HepG2 (cell line): Measurements from ENCODE around the gene HIPK2. TPM values are rescaled to one million over a fixed set of nuclear protein-coding genes. Genes with fewer than 3 reads are reported as not detected.

Experiments used
- HDAC1 ChIP-seq: sonication (generic); formaldehyde crosslinking; IDR thresholded peaks from 2 replicates; pipeline ENCODE4 v1.5.1; 2020; ENCODE audit warnings: mild to moderate bottlenecking, missing genetic modification reagents
- RAD51 ChIP-seq: fragments of 450-650 bp; IDR thresholded peaks from 2 replicates; pipeline ENCODE4 v1.6.1; 2016; ENCODE audit warnings: borderline replicate concordance
- SCMH1 ChIP-seq: sonication (generic); formaldehyde crosslinking; IDR thresholded peaks from 2 replicates; pipeline ENCODE4 v1.9.0; 2021; ENCODE audit warnings: missing genetic modification reagents, mild to moderate bottlenecking, borderline replicate concordance
- TEAD2 ChIP-seq: sonication (generic); formaldehyde crosslinking; IDR thresholded peaks from 2 replicates; pipeline ENCODE4 v1.9.0; 2021; ENCODE audit warnings: missing genetic modification reagents
- ZIK1 ChIP-seq: sonication (generic); formaldehyde crosslinking; IDR thresholded peaks from 2 replicates; pipeline ENCODE4 v1.5.0; 2020; ENCODE audit warnings: mild to moderate bottlenecking, low read depth, missing genetic modification reagents, borderline replicate concordance
- ZNF224 ChIP-seq: sonication (generic); formaldehyde crosslinking; IDR thresholded peaks from 2 replicates; pipeline ENCODE4 v1.5.0; 2020; ENCODE audit warnings: mild to moderate bottlenecking, missing genetic modification reagents
- ZNF703 ChIP-seq: sonication (generic); formaldehyde crosslinking; IDR thresholded peaks from 2 replicates; pipeline ENCODE4 v1.5.1; 2020; ENCODE audit warnings: missing genetic modification reagents, mild to moderate bottlenecking, moderate library complexity, borderline replicate concordance
- ZNF709 ChIP-seq: sonication (generic); formaldehyde crosslinking; IDR thresholded peaks from 2 replicates; pipeline ENCODE4 v1.5.0; 2020; ENCODE audit warnings: mild to moderate bottlenecking, missing genetic modification reagents
- polyA plus RNA-seq, 8 experiments: library from polyadenylated mRNA; depleted of rRNA in 3 of 8; stranded (reverse) in 7 of 8; unstranded in 1 of 8; fragments of >200 nt; fragmentation: Illumina TruSeq in 4 of 8; extraction: Trizol in 4 of 8; gene quantifications; 2 replicates each; pipeline versions ENCODE4 v1.2.1 to v1.2.3, GENCODE V29; 2011 to 2016; ENCODE audit warnings: low read depth in 4 of 8, missing spikeins in 1 of 8, mixed read lengths in 1 of 8; ENCODE audit not compliant: insufficient read depth in 1 of 8
- total RNA-seq, 5 experiments: library from RNA; depleted of rRNA; stranded (reverse); fragments of >200 nt; fragmentation: Illumina TruSeq; extraction: Trizol; gene quantifications; 2 replicates each; pipeline ENCODE4 v1.2.3, GENCODE V29; 2016; ENCODE audit warnings: low read depth in 1 of 5
- TF ChIP-seq, protein P1 (sequence below): sonication (generic); formaldehyde crosslinking; IDR thresholded peaks from 2 replicates; pipeline ENCODE4 v1.4.0; 2020; ENCODE audit warnings: mild to moderate bottlenecking, missing genetic modification reagents, borderline replicate concordance
- TF ChIP-seq, protein P2 (sequence below): sonication (generic); formaldehyde crosslinking; IDR thresholded peaks from 2 replicates; pipeline ENCODE4 v1.8.0; 2022; ENCODE audit warnings: mild to moderate bottlenecking, missing genetic modification reagents; ENCODE audit not compliant: insufficient replicate concordance
- TF ChIP-seq, protein P3 (sequence below): sonication (generic); formaldehyde crosslinking; conservative IDR thresholded peaks from 2 replicates; pipeline ENCODE4 v1.8.0; 2022; ENCODE audit warnings: mild to moderate bottlenecking, moderate library complexity, missing genetic modification reagents
- TF ChIP-seq, protein P4 (sequence below): conservative IDR thresholded peaks from 2 replicates; pipeline ENCODE4 v1.6.1; 2018; ENCODE audit warnings: missing genetic modification reagents

HIPK2 gene
- total and polyA plus RNA-seq, 2 of the 13 experiments (the other 11 are each of a cell fraction or from before 2014, with no cell fraction given) = 14.4 to 20.2 TPM

DNA sequence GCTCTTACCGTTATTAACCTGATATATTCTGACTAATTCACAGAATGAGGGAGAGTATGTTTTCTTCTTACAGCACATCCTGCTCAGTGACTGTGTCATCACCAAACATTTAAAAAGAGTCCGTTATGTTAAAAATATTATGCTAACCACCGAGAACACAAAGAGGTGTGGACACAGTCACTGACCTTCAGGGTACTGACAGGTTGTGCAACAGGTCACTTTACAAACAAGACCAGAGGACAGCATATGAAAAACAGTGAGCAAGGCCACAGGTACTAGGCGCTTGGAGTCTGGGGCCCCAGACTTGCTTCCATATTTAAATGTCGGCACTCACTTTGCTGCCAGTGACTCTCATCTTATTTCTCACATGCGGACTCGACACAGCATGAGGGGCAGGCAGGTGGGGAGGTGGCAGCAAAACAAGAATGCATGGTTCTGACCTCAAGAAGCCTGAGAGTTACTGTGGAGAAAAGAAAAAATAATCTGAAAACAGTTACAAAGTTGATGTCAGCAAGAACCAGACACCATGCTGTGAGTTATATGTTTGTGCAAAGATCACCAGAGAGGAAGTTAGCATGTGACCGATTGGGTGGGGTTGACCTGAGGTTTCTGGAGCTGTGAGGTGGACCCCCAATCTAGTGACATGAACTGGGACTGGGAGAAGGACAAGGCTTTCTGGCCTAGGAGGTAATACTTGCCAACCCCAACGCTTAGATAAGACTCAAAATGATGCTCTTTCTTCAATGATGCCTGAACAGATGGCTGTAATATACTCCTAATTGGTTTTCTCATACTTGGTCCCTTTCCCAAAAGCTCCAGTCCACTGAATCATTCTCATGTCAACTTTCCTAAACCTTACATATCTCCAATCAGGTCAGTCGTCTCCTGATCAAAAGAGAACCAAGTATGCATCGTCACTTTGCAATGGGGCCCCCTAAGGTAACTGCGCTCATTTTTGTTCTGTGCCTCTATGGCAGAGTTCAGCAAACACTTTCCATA is 102.4 kb downstream of the HIPK2 start (continued):
- TF ChIP-seq, protein P1, sequence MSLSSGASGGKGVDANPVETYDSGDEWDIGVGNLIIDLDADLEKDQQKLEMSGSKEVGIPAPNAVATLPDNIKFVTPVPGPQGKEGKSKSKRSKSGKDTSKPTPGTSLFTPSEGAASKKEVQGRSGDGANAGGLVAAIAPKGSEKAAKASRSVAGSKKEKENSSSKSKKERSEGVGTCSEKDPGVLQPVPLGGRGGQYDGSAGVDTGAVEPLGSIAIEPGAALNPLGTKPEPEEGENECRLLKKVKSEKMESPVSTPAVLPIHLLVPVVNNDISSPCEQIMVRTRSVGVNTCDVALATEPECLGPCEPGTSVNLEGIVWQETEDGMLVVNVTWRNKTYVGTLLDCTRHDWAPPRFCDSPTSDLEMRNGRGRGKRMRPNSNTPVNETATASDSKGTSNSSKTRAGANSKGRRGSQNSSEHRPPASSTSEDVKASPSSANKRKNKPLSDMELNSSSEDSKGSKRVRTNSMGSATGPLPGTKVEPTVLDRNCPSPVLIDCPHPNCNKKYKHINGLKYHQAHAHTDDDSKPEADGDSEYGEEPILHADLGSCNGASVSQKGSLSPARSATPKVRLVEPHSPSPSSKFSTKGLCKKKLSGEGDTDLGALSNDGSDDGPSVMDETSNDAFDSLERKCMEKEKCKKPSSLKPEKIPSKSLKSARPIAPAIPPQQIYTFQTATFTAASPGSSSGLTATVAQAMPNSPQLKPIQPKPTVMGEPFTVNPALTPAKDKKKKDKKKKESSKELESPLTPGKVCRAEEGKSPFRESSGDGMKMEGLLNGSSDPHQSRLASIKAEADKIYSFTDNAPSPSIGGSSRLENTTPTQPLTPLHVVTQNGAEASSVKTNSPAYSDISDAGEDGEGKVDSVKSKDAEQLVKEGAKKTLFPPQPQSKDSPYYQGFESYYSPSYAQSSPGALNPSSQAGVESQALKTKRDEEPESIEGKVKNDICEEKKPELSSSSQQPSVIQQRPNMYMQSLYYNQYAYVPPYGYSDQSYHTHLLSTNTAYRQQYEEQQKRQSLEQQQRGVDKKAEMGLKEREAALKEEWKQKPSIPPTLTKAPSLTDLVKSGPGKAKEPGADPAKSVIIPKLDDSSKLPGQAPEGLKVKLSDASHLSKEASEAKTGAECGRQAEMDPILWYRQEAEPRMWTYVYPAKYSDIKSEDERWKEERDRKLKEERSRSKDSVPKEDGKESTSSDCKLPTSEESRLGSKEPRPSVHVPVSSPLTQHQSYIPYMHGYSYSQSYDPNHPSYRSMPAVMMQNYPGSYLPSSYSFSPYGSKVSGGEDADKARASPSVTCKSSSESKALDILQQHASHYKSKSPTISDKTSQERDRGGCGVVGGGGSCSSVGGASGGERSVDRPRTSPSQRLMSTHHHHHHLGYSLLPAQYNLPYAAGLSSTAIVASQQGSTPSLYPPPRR (CRISPR knock-in tag) = peak; percentile 83; the same call in 1 of the 2 replicates
- TF ChIP-seq ZNF709 (no peak), SCMH1 (no peak), TEAD2 (CRISPR knock-in tag) (no peak), ZNF224 (no peak), HDAC1 (CRISPR knock-in tag) (peak; percentile 78), ZNF703 (CRISPR knock-in tag) (no peak), ZIK1 (CRISPR knock-in tag) (no peak), RAD51 (no peak)
- TF ChIP-seq, protein P2, sequence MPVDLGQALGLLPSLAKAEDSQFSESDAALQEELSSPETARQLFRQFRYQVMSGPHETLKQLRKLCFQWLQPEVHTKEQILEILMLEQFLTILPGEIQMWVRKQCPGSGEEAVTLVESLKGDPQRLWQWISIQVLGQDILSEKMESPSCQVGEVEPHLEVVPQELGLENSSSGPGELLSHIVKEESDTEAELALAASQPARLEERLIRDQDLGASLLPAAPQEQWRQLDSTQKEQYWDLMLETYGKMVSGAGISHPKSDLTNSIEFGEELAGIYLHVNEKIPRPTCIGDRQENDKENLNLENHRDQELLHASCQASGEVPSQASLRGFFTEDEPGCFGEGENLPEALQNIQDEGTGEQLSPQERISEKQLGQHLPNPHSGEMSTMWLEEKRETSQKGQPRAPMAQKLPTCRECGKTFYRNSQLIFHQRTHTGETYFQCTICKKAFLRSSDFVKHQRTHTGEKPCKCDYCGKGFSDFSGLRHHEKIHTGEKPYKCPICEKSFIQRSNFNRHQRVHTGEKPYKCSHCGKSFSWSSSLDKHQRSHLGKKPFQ (CRISPR knock-in tag) = no peak
- TF ChIP-seq, protein P3, sequence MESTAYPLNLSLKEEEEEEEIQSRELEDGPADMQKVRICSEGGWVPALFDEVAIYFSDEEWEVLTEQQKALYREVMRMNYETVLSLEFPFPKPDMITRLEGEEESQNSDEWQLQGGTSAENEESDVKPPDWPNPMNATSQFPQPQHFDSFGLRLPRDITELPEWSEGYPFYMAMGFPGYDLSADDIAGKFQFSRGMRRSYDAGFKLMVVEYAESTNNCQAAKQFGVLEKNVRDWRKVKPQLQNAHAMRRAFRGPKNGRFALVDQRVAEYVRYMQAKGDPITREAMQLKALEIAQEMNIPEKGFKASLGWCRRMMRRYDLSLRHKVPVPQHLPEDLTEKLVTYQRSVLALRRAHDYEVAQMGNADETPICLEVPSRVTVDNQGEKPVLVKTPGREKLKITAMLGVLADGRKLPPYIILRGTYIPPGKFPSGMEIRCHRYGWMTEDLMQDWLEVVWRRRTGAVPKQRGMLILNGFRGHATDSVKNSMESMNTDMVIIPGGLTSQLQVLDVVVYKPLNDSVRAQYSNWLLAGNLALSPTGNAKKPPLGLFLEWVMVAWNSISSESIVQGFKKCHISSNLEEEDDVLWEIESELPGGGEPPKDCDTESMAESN (CRISPR knock-in tag) = peak; percentile 74
- TF ChIP-seq, protein P4, sequence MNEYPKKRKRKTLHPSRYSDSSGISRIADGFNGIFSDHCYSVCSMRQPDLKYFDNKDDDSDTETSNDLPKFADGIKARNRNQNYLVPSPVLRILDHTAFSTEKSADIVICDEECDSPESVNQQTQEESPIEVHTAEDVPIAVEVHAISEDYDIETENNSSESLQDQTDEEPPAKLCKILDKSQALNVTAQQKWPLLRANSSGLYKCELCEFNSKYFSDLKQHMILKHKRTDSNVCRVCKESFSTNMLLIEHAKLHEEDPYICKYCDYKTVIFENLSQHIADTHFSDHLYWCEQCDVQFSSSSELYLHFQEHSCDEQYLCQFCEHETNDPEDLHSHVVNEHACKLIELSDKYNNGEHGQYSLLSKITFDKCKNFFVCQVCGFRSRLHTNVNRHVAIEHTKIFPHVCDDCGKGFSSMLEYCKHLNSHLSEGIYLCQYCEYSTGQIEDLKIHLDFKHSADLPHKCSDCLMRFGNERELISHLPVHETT (CRISPR knock-in tag) = no peak
